NCI-H146 (cell line): ENCODE measurements around the gene FGGY.
"Not testable (repeated sequence)": the region's sequence is repeated elsewhere in the genome, so short reads cannot be mapped to it uniquely, and the experiment has no call there.

Experiments used
- DNase-seq: peaks from one replicate; lab custom pipeline; 2025; lab: John Stamatoyannopoulos, UW

Gene FGGY

GRCh38 chr1:59350521-59350920, 53.6 kb downstream of the FGGY start:
- no peak for DNase-seq

GRCh38 chr1:59352065-59352464, 55.2 kb downstream of the FGGY start:
- DNase-seq = no peak

GRCh38 chr1:59353453-59353852, 56.6 kb downstream of the FGGY start:
- no peak for DNase-seq

- not testable (repeated sequence) for DNase-seq
Observed at GRCh38 chr1:59354239-59354638, 57.3 kb downstream of the FGGY start.

- no peak for DNase-seq
Observed at GRCh38 chr1:59354709-59355337, 57.9 kb downstream of the FGGY start.

- DNase-seq = no peak
Observed at GRCh38 chr1:59355361-59355760, 58.5 kb downstream of the FGGY start.

- DNase-seq = no peak
Observed at GRCh38 chr1:59356627-59357026, 59.7 kb downstream of the FGGY start.

- DNase-seq = no peak
Observed at GRCh38 chr1:59357645-59358320, 60.9 kb downstream of the FGGY start.

GRCh38 chr1:59359325-59359724, 62.4 kb downstream of the FGGY start:
- DNase-seq = no peak

GRCh38 chr1:59360170-59360569, 63.3 kb downstream of the FGGY start:
- no peak for DNase-seq

- no peak for DNase-seq
Observed at GRCh38 chr1:59360729-59361128, 63.8 kb downstream of the FGGY start.

GRCh38 chr1:59361766-59362165, 64.9 kb downstream of the FGGY start:
- DNase-seq = no peak

- no peak for DNase-seq
Observed at GRCh38 chr1:59364037-59364436, 67.1 kb downstream of the FGGY start.

- DNase-seq = no peak
Observed at GRCh38 chr1:59366346-59366745, 69.5 kb downstream of the FGGY start.

GRCh38 chr1:59367301-59368007, 70.6 kb downstream of the FGGY start:
- DNase-seq = no peak

GRCh38 chr1:59368008-59368670, 71.2 kb downstream of the FGGY start:
- DNase-seq = no peak

GRCh38 chr1:59375321-59376220, 78.7 kb downstream of the FGGY start:
- DNase-seq = no peak

- DNase-seq = no peak
Observed at GRCh38 chr1:59377350-59377904, 80.5 kb downstream of the FGGY start.

GRCh38 chr1:59378621-59379370, 81.9 kb downstream of the FGGY start:
- no peak for DNase-seq

GRCh38 chr1:59379371-59379728, 82.5 kb downstream of the FGGY start:
- no peak for DNase-seq

GRCh38 chr1:59383963-59384362, 87.1 kb downstream of the FGGY start:
- no peak for DNase-seq
